Stomach (tissue), 9 donors: ENCODE data around the gene POLR3GL. TPM values are rescaled to one million over a fixed set of nuclear protein-coding genes. Genes with fewer than 3 reads are reported as not detected.

ENCODE experiments used
- DNase-seq, 2 donors: peaks; one replicate each; pipeline versions ENCODE4 v3.0.0 to v3.0.0-alpha.2; 2013 to 2019
- H3K27ac ChIP-seq, 5 donors: fragments of 200-600 bp in 4 of 5; sonication (generic) in 4 of 5; one replicate each; pipeline ENCODE4 v1.5.1; 2013 to 2019; ENCODE audit warnings: mild to moderate bottlenecking in 1 of 5, moderate library complexity in 1 of 5
- H3K27me3 ChIP-seq, 3 donors: fragments of 200-600 bp; sonication (generic); one replicate each; pipeline ENCODE4 v1.5.1; 2017 to 2019; ENCODE audit warnings: mixed run types in 1 of 3
- H3K36me3 ChIP-seq, 4 donors: fragments of 200-600 bp; sonication (generic); 1 replicate in 3 of 4; 2 replicates in 1 of 4; pipeline ENCODE4 v1.5.1; 2016 to 2019
- H3K4me1 ChIP-seq, 4 donors: fragments of 200-600 bp; sonication (generic); one replicate each; pipeline ENCODE4 v1.5.1; 2016 to 2019
- H3K4me3 ChIP-seq, 4 donors: fragments of 200-600 bp; sonication (generic) in 3 of 4; one replicate each; pipeline ENCODE4 v1.5.1; 2016 to 2019; ENCODE audit warnings: mild to moderate bottlenecking in 1 of 4
- H3K9me3 ChIP-seq, 4 donors: fragments of 200-600 bp; sonication (generic); one replicate each; pipeline ENCODE4 v1.5.1; 2016 to 2019
- CTCF ChIP-seq, 7 experiments: fragments of 450-650 bp in 4 of 7; fragments of 200-600 bp in 3 of 7; sonication (generic) in 3 of 7; IDR thresholded peaks; one replicate each; pipeline ENCODE4 v1.5.1; 2016 to 2019; ENCODE audit warnings: antibody characterized with exemption in 7 of 7, control low read depth in 2 of 7, mild to moderate bottlenecking in 1 of 7
- EP300 ChIP-seq: sonication (generic); formaldehyde crosslinking; IDR thresholded peaks from one replicate; pipeline ENCODE4 v1.6.1; 2017; ENCODE audit warnings: antibody characterized with exemption
- POLR2A ChIP-seq, 4 donors: fragments of 450-650 bp; IDR thresholded peaks; one replicate each; pipeline ENCODE4 v1.6.1; 2016; ENCODE audit warnings: antibody characterized with exemption in 4 of 4, control low read depth in 2 of 4, mild to moderate bottlenecking in 1 of 4, moderate library complexity in 1 of 4
- POLR2AphosphoS5 ChIP-seq, 3 donors: sonication (generic); formaldehyde crosslinking; IDR thresholded peaks; one replicate each; pipeline ENCODE4 v1.6.1; 2016; ENCODE audit warnings: antibody characterized with exemption in 3 of 3
- WGBS, 5 donors: extraction: QIAGEN DNeasy Blood & Tissue Kit in 3 of 5; methylation state at CpG; one replicate each; pipeline versions ENCODE4 v1.1.5 to v1.1.7; 2013 to 2018; 5-methylcytosine and 5-hydroxymethylcytosine counted together
- intact Hi-C: fragments of 100-400 bp; cut with DNase I; formaldehyde crosslinking; loops from one replicate; pipeline ENCODE4 v1.15.1; 2023; ENCODE audit warnings: low total_unique reads
- polyA plus RNA-seq, 3 donors: library from polyadenylated mRNA; stranded (reverse); fragments of 200-250 nt; gene quantifications; one replicate each; pipeline ENCODE4 v1.2.3, GENCODE V29; 2013
- total RNA-seq, 5 donors: library from RNA; depleted of rRNA; stranded (reverse); fragments of >200 nt; gene quantifications; one replicate each; pipeline versions ENCODE4 v1.1.0 to v1.2.3, GENCODE V29; 2014 to 2016
- donor health status: healthy with polysubstance abuse.
- donor health status: Bipolar disorder and iron deficiency.
- donor health status: healthy.

The POLR3GL gene
- total and polyA plus RNA-seq, 8 donors = 5.8 to 165 (median 26.9) TPM

GRCh38 chr1:145956361-145956760 is 8.1 kb upstream of the POLR3GL start:
- peak overlapping the region; percentile 82 to 96 (median 92) for H3K4me3 ChIP-seq
- TF ChIP-seq POLR2AphosphoS5 (IDR thresholded peaks at IDR 0.05) = no peak
- TF ChIP-seq EP300 = no peak
- no peak for TF ChIP-seq POLR2A (IDR thresholded peaks at IDR 0.05)
- no peak for TF ChIP-seq CTCF (IDR thresholded peaks at IDR 0.05)
- peaks cover 29 to 79% (median 62%) of the 10 kb centered on the region in 4 donors for H3K4me1 ChIP-seq
- no peaks in the 10 kb centered on the region for H3K36me3 ChIP-seq
- H3K9me3 ChIP-seq = no peaks in the 10 kb centered on the region
- H3K27me3 ChIP-seq = peaks cover 0 to 8% (median 2%) of the 10 kb centered on the region in 3 donors
- no peak for DNase-seq
- peak overlapping the region in 4 of 5 donors; percentile 92 to 99 (median 96) for H3K27ac ChIP-seq
- intact Hi-C loops = no loop called here

DNA sequence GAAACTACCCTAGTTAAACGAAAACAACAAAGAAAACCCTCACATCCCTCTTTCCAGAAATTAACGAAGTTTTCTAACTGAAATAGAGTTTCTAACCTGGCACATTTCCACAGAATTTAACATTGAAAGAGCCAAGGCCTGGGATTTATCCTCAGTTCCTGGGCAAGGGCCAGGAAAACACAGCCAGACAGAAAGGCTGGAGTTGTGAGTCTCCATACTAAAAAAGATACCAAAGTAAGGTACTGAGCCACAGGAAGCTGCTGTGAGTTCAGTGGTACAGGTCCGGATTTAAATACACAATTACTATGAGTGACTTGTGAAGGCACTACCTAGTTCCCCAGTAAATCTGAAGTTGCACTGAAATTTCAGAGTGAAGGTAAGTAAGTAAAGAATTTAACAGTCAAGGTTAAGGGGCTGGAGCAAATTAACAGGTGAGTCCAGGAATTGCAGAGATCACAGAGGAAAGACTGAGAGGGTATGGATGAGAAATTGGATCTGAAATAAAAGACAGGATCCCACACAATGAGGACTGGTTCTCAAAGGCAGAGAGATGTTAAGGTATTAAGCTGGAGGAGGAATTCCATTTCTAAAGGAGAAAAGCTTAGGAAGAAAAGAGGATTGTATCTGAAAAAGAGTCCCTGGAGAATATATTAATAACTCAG is 7.6 kb upstream of the POLR3GL start:
- no peak for TF ChIP-seq EP300
- TF ChIP-seq POLR2AphosphoS5 (IDR thresholded peaks at IDR 0.05) = no peak
- Histone ChIP-seq H3K27me3 (peaks cover 0 to 14% (median 8%) of the 10 kb centered on the region in 3 donors), H3K36me3 (no peaks in the 10 kb centered on the region), H3K27ac (peak overlapping the region; percentile 86 to 99 (median 94)), H3K9me3 (no peaks in the 10 kb centered on the region), H3K4me3 (peak overlapping the region; percentile 82 to 96 (median 92)), H3K4me1 (peaks cover 29 to 79% (median 65%) of the 10 kb centered on the region in 4 donors)
- DNase-seq = peak in 1 of 2 donors; percentile 77
- intact Hi-C loops = no loop called here
- 1 to 23% (median 12%) methylated on average over 3 of the region's 3 CpGs for WGBS, 5 donors

DNA sequence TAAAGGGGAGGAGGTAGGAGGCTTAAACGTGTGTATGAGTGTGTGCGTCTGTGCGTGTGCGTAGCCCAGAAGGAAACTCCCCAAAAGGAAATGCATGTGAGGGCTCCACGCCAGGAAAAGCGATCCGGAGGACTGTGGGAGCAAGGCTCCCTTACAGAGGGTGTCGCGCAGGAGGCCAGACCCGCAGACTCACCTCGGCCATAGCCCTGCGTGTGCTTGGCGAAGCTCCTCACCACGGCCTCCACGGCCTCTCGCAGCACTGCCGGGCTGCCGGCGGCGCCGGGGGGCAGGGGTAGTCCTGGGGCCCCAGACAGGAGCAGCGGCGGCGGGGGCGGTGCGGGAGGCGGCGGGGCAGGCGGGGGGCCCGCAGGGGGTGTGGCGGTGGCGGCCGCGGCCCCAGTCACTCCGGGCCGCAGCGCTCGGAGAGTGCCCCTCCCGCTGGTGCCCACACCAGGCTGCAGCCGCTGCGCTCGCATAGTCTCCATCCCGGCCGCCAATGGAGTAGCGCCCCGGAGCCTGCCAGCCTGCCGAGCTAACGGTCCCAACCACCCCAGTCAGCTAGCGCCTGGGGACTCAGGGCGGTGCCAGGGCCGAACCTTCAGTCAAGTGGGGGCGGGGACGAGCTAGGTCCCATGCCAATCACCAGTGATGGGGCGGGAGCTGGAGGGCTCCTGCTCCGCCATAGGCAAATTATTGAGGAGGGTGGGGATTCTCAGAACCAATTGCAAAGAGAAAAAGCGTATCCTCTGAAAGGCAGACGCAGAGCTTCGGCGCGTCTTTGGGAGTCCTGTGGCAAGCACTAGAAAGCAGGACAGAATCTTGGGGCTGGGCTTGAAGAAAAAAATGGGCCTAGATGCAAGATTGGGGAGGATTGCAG is 6.8 kb upstream of the POLR3GL start, which contains the start of gene LIX1L:
LIX1L (minus strand) TSS at position 575 of the 877 bp plus-strand sequence; CDS start at position 485, 90 bp downstream.
- TF ChIP-seq POLR2A (IDR thresholded peaks at IDR 0.05) (peak in 2 of 4 donors; percentile 34 to 54), CTCF (IDR thresholded peaks at IDR 0.05) (peak in 1 of 7 experiments; percentile 7), EP300 (peak; percentile 45), POLR2AphosphoS5 (IDR thresholded peaks at IDR 0.05) (peak; percentile 85 to 96 (median 93))
- peak within 1 kb of the TSS; percentile 82 to 96 (median 92) for H3K4me3 ChIP-seq
- H3K36me3 ChIP-seq = no peaks in the 10 kb centered on the region
- WGBS, 5 donors = 0 to 1% (median 0%) methylated on average over 25 to 60 of the region's 60 CpGs
- H3K9me3 ChIP-seq = no peaks in the 10 kb centered on the region
- intact Hi-C loops = no loop called here
- peaks cover 29 to 84% (median 71%) of the 10 kb centered on the region in 4 donors for H3K4me1 ChIP-seq
- H3K27ac ChIP-seq = peak within 1 kb of the TSS; percentile 86 to 99 (median 94)
- peaks cover 0 to 14% (median 8%) of the 10 kb centered on the region in 3 donors for H3K27me3 ChIP-seq
- peak; percentile 96 to 99 for DNase-seq

- H3K4me3 ChIP-seq = no peak overlapping the region
- no peak for DNase-seq
- H3K27ac ChIP-seq = peak overlapping the region in 4 of 5 donors; percentile 92 to 99 (median 96)
- no peaks in the 10 kb centered on the region for H3K9me3 ChIP-seq
- peaks cover 39 to 90% (median 80%) of the 10 kb centered on the region in 4 donors for H3K4me1 ChIP-seq
- H3K27me3 ChIP-seq = peaks cover 0 to 14% (median 8%) of the 10 kb centered on the region in 3 donors
- TF ChIP-seq POLR2A (IDR thresholded peaks at IDR 0.05) (no peak), CTCF (IDR thresholded peaks at IDR 0.05) (no peak), POLR2AphosphoS5 (IDR thresholded peaks at IDR 0.05) (no peak), EP300 (no peak)
- no peaks in the 10 kb centered on the region for H3K36me3 ChIP-seq
- intact Hi-C loops = no loop called here
Observed at GRCh38 chr1:145958734-145959133, 5.8 kb upstream of the POLR3GL start.
